Upper lobe of right lung (tissue), 1 donor: Measurements from ENCODE around the gene FAM117A. TPM values are rescaled to one million over a fixed set of nuclear protein-coding genes. Genes with fewer than 3 reads are reported as not detected.

Source experiments
- ATAC-seq: fragments of 200-7000 bp; cut with Tn5 transposase; one replicate; pipeline ENCODE4 v1.9.1; 2020; ENCODE audit warnings: mild to moderate bottlenecking, moderate library complexity
- DNase-seq: peaks from one replicate; pipeline ENCODE4 v3.0.0-alpha.2; 2020
- H3K27ac ChIP-seq: fragments of 200-600 bp; one replicate; pipeline ENCODE4 v1.8.0; 2022
- H3K27me3 ChIP-seq: fragments of 200-600 bp; one replicate; pipeline ENCODE4 v1.8.0; 2022; ENCODE audit warnings: mild to moderate bottlenecking
- H3K36me3 ChIP-seq: fragments of 200-600 bp; one replicate; pipeline ENCODE4 v1.8.0; 2022
- H3K4me1 ChIP-seq: fragments of 200-600 bp; one replicate; pipeline ENCODE4 v1.8.0; 2022
- H3K4me3 ChIP-seq: fragments of 200-600 bp; one replicate; pipeline ENCODE4 v1.8.0; 2022; ENCODE audit warnings: mild to moderate bottlenecking
- H3K9me3 ChIP-seq: fragments of 200-600 bp; one replicate; pipeline ENCODE4 v1.8.0; 2022
- intact Hi-C: fragments of 100-400 bp; cut with DNase I; formaldehyde crosslinking; loops from one replicate; pipeline ENCODE4 v1.11.0; 2022
- total RNA-seq: library from RNA; stranded (reverse); fragmentation: NEBNext Ultra II Directional; extraction: Animal tissue kit (Norgen Biotek cat#: 25700); gene quantifications from one replicate; pipeline ENCODE4 v1.2.1, GENCODE V29; 2021
- TF ChIP-seq, protein P1 (sequence below): fragments of 200-600 bp; IDR thresholded peaks from one replicate; pipeline ENCODE4 v1.8.0; 2022; ENCODE audit warnings: antibody characterized with exemption
- donor health status: DM: no; HTN: yes; CAD: no; lungs with severe emphysema.

FAM117A gene
- total RNA-seq, 1 donor from 2014 or later = 11.8 TPM

DNA sequence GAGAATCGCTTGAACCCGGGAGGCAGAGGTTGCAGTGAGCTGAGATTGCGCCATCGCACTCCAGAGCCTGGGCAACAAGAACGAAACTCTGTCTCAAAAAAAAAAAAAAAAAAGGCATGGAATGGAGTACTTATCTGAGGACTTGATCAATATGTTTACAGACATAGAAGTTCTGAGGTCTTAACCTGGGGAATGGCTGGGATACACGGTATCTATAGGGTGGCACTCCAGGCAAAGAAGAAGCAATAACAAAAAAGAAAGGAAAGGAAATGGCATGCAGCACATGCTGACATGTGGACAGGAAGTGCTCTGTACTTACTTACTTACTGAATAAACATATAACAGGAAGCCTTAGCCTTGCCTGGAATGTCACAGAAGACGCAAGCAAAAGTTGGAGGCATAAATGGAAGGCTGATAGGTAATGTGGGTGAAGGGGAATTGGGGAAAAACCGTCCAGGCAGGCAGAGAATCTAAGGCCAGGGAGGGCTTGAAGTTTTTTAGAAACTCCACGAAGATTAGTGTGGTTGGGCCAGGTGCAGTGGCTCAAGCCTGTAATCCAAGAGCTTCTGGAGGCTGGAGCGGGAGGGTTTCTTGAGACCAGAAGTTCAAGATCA lies 75.9 kb downstream of the FAM117A start:
- Histone ChIP-seq H3K9me3 (no peaks in the 10 kb centered on the region), H3K27ac (peak overlapping the region; percentile 73), H3K27me3 (no peaks in the 10 kb centered on the region), H3K36me3 (no peaks in the 10 kb centered on the region), H3K4me3 (no peak overlapping the region), H3K4me1 (peaks cover 18% of the 10 kb centered on the region)
- TF ChIP-seq, protein P1, sequence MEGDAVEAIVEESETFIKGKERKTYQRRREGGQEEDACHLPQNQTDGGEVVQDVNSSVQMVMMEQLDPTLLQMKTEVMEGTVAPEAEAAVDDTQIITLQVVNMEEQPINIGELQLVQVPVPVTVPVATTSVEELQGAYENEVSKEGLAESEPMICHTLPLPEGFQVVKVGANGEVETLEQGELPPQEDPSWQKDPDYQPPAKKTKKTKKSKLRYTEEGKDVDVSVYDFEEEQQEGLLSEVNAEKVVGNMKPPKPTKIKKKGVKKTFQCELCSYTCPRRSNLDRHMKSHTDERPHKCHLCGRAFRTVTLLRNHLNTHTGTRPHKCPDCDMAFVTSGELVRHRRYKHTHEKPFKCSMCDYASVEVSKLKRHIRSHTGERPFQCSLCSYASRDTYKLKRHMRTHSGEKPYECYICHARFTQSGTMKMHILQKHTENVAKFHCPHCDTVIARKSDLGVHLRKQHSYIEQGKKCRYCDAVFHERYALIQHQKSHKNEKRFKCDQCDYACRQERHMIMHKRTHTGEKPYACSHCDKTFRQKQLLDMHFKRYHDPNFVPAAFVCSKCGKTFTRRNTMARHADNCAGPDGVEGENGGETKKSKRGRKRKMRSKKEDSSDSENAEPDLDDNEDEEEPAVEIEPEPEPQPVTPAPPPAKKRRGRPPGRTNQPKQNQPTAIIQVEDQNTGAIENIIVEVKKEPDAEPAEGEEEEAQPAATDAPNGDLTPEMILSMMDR = no peak
- intact Hi-C loops = no loop called here
- peak; percentile 77 for ATAC-seq
- DNase-seq = no peak

GRCh38 chr17:49681106-49681979 lies 82.6 kb downstream of the FAM117A start:
- H3K4me1 ChIP-seq = peaks cover 3% of the 10 kb centered on the region
- no peak overlapping the region for H3K4me3 ChIP-seq
- ATAC-seq (no peak), DNase-seq (no peak)
- no peak overlapping the region for H3K27ac ChIP-seq
- intact Hi-C loops = no loop called here
- TF ChIP-seq, protein P1 = no peak
- H3K27me3 ChIP-seq = no peaks in the 10 kb centered on the region
- H3K9me3 ChIP-seq = no peaks in the 10 kb centered on the region
- H3K36me3 ChIP-seq = no peaks in the 10 kb centered on the region

GRCh38 chr17:49680314-49680713 lies 83.6 kb downstream of the FAM117A start:
- H3K4me3 ChIP-seq = no peak overlapping the region
- H3K9me3 ChIP-seq = no peaks in the 10 kb centered on the region
- no peaks in the 10 kb centered on the region for H3K27me3 ChIP-seq
- peaks cover 13% of the 10 kb centered on the region for H3K4me1 ChIP-seq
- no peak overlapping the region for H3K27ac ChIP-seq
- DNase-seq (no peak), ATAC-seq (no peak)
- TF ChIP-seq, protein P1 = no peak
- peaks cover 5% of the 10 kb centered on the region for H3K36me3 ChIP-seq
- intact Hi-C loops = no loop called here

GRCh38 chr17:49677933-49678847 lies 85.7 kb downstream of the FAM117A start, which contains the start of gene SPOP:
TSS of gene SPOP (minus strand) at chr17:49678097. CDS start at chr17:49622810, 55,287 bp downstream.
- TF ChIP-seq, protein P1 = no peak
- Histone ChIP-seq H3K4me3 (peak within 1 kb of the TSS; percentile 77), H3K36me3 (peaks cover 14% of the 10 kb centered on the region), H3K4me1 (peaks cover 32% of the 10 kb centered on the region), H3K9me3 (no peaks in the 10 kb centered on the region), H3K27me3 (no peaks in the 10 kb centered on the region), H3K27ac (peak within 1 kb of the TSS; percentile 96)
- intact Hi-C loops = no loop called here
- DNase-seq (peak; percentile 100), ATAC-seq (peak; percentile 99)

DNA sequence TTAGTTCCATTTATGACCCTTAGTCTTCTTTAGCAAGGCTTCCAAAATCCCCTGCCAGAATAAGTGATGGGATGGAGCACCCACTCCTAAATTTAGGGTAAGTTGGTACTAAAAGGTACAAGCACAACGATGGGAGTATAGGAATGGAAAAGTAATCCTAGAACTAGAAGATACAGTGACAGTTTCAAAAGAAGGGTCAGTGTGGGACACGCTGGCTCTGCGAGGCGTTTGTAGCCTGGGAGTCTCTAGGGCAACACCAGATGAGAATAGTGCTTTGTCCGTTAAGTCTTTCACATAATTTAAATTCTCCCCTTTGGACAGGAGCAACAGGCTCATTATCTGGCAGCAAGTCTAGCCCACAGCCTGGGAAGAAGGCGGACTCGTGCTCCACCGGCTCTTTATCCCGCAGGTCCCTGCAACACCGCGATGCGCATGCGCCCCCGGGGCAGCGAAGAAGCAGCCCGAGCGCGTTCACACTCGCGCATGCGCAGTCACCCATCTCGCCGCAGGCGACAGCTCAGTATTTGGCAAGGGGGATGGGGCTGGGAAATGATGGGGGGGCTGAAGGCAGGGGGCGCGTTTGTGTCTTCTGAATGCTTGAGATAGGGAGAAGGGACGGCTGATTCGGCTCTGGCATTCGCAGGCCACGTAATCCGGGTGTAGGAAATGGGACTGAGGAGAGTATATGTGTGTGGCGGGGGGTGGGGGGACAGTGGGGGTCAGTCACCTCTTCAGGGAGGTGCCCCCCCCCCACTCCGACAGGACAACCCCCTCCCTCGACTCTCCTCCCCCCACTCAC lies 86.6 kb downstream of the FAM117A start:
- peak; percentile 99 for DNase-seq
- H3K9me3 ChIP-seq = no peaks in the 10 kb centered on the region
- TF ChIP-seq, protein P1 = no peak
- peak overlapping the region; percentile 96 for H3K27ac ChIP-seq
- H3K36me3 ChIP-seq = peaks cover 14% of the 10 kb centered on the region
- intact Hi-C loops = no loop called here
- peaks cover 32% of the 10 kb centered on the region for H3K4me1 ChIP-seq
- peak; percentile 72 for ATAC-seq
- H3K27me3 ChIP-seq = no peaks in the 10 kb centered on the region
- peak overlapping the region; percentile 77 for H3K4me3 ChIP-seq
